Measurements from ENCODE around the gene PLCB3.
"Not testable (repeated sequence)": the region's sequence is repeated elsewhere in the genome, so short reads cannot be mapped to it uniquely, and the experiment has no call there.

Gene PLCB3

GRCh38 chr11:64243236-64243854 is 8.0 kb upstream of the PLCB3 start:
- TF ChIP-seq JUND (IDR thresholded peaks at IDR 0.05; ENCODE audit: low read depth), result no peak
- no peak for DNase-seq (ENCODE audit: low read depth in 1 of 2, low spot score in 1 of 2)
- in situ Hi-C loops (cut with HindIII; ENCODE audit: low pct_unique_long_range_greater_than_20kb, low sequenced_read_pairs), result no loop called here

GRCh38 chr11:64244107-64244506 is 7.2 kb upstream of the PLCB3 start:
- no peak for TF ChIP-seq JUND (IDR thresholded peaks at IDR 0.05; ENCODE audit: low read depth)
- in situ Hi-C loops (cut with HindIII; ENCODE audit: low pct_unique_long_range_greater_than_20kb, low sequenced_read_pairs), result no loop called here

GRCh38 chr11:64244966-64245365 is 6.4 kb upstream of the PLCB3 start:
- no peak for DNase-seq (ENCODE audit: low read depth in 1 of 2, low spot score in 1 of 2)
- no peak for TF ChIP-seq JUND (IDR thresholded peaks at IDR 0.05; ENCODE audit: low read depth)
- in situ Hi-C loops (cut with HindIII; ENCODE audit: low pct_unique_long_range_greater_than_20kb, low sequenced_read_pairs), result no loop called here

More at GRCh38 chr11:64244107-64244506, 7.2 kb upstream of the PLCB3 start:
- no peak for DNase-seq (ENCODE audit: low read depth in 1 of 2, low spot score in 1 of 2)

GRCh38 chr11:64245401-64245796 is 5.9 kb upstream of the PLCB3 start:
- peak in 1 of 2 experiments; percentile 51 for DNase-seq (ENCODE audit: low read depth in 1 of 2, low spot score in 1 of 2)
- in situ Hi-C loops (cut with HindIII; ENCODE audit: low pct_unique_long_range_greater_than_20kb, low sequenced_read_pairs), result no loop called here
- no peak for TF ChIP-seq JUND (IDR thresholded peaks at IDR 0.05; ENCODE audit: low read depth)

GRCh38 chr11:64245797-64246620 is 5.3 kb upstream of the PLCB3 start:
- TF ChIP-seq JUND (IDR thresholded peaks at IDR 0.05; ENCODE audit: low read depth), result no peak
- in situ Hi-C loops (cut with HindIII; ENCODE audit: low pct_unique_long_range_greater_than_20kb, low sequenced_read_pairs), result no loop called here
- DNase-seq (ENCODE audit: low read depth in 1 of 2, low spot score in 1 of 2), result peak; percentile 67 to 81

- DNase-seq (ENCODE audit: low read depth in 1 of 2, low spot score in 1 of 2); in situ Hi-C loops (cut with HindIII; ENCODE audit: low pct_unique_long_range_greater_than_20kb, low sequenced_read_pairs): not testable (repeated sequence)
Measured at GRCh38 chr11:64246621-64246870, 4.8 kb upstream of the PLCB3 start.

- in situ Hi-C loops (cut with HindIII; ENCODE audit: low pct_unique_long_range_greater_than_20kb, low sequenced_read_pairs), result no loop called here
- no peak for TF ChIP-seq JUND (IDR thresholded peaks at IDR 0.05; ENCODE audit: low read depth)
- DNase-seq (ENCODE audit: low read depth in 1 of 2, low spot score in 1 of 2), result peak; percentile 94 to 95
Measured at GRCh38 chr11:64246871-64247728, 4.2 kb upstream of the PLCB3 start, which contains the start of gene PPP1R14B. TSS of gene PPP1R14B (minus strand) at chr11:64246943. CDS start at chr11:64246673, 270 bp downstream.

- no peak for TF ChIP-seq JUND (IDR thresholded peaks at IDR 0.05; ENCODE audit: low read depth)
- in situ Hi-C loops (cut with HindIII; ENCODE audit: low pct_unique_long_range_greater_than_20kb, low sequenced_read_pairs), result no loop called here
- DNase-seq (ENCODE audit: low read depth in 1 of 2, low spot score in 1 of 2), result no peak
Measured at GRCh38 chr11:64247729-64248531, 3.4 kb upstream of the PLCB3 start.

- no peak for TF ChIP-seq JUND (IDR thresholded peaks at IDR 0.05; ENCODE audit: low read depth)
- no peak for DNase-seq (ENCODE audit: low read depth in 1 of 2, low spot score in 1 of 2)
- in situ Hi-C loops (cut with HindIII; ENCODE audit: low pct_unique_long_range_greater_than_20kb, low sequenced_read_pairs), result no loop called here
Measured at GRCh38 chr11:64248578-64248977, 2.8 kb upstream of the PLCB3 start.

GRCh38 chr11:64249038-64249437 is 2.3 kb upstream of the PLCB3 start:
- in situ Hi-C loops (cut with HindIII; ENCODE audit: low pct_unique_long_range_greater_than_20kb, low sequenced_read_pairs), result no loop called here
- no peak for DNase-seq (ENCODE audit: low read depth in 1 of 2, low spot score in 1 of 2)
- TF ChIP-seq JUND (IDR thresholded peaks at IDR 0.05; ENCODE audit: low read depth), result no peak

- TF ChIP-seq JUND (IDR thresholded peaks at IDR 0.05; ENCODE audit: low read depth), result no peak
- in situ Hi-C loops (cut with HindIII; ENCODE audit: low pct_unique_long_range_greater_than_20kb, low sequenced_read_pairs), result no loop called here
- DNase-seq (ENCODE audit: low read depth in 1 of 2, low spot score in 1 of 2), result no peak
Measured at GRCh38 chr11:64249563-64250414, 1.5 kb upstream of the PLCB3 start.

Data from T47D (cell line).